ENCODE data around the gene NUDT6. TPM values are rescaled to one million over a fixed set of nuclear protein-coding genes. Genes with fewer than 3 reads are reported as not detected.
"Not testable (repeated sequence)": the region's sequence is repeated elsewhere in the genome, so short reads cannot be mapped to it uniquely, and the experiment has no call there.

NUDT6 gene
- 5.5 TPM for total RNA-seq
- long read RNA-seq, transcript NUDT6-201 (5 exons, 1,169 nt): major isoform, 9 of 13 reads
- long read RNA-seq, partial matches to known transcripts: 1 of 13 reads
- long read RNA-seq, other reads (novel, unspliced or antisense): 3 of 13 reads

GRCh38 chr4:122921971-122922876 is at the start of gene NUDT6:
TSS of gene NUDT6 (minus strand) at chr4:122922597. CDS start at chr4:122922572, 25 bp downstream.
- no peak for DNase-seq (ENCODE audit: low spot score)

- no peak for DNase-seq (ENCODE audit: low spot score)
Observed at GRCh38 chr4:122968227-122968812, 45.9 kb upstream of the NUDT6 start.

- no peak for DNase-seq (ENCODE audit: low spot score)
Observed at GRCh38 chr4:122967231-122967630, 44.8 kb upstream of the NUDT6 start.

GRCh38 chr4:122966201-122966600 is 43.8 kb upstream of the NUDT6 start:
- DNase-seq (ENCODE audit: low spot score): no peak

- DNase-seq (ENCODE audit: low spot score): no peak
Observed at GRCh38 chr4:122963216-122963615, 40.8 kb upstream of the NUDT6 start.

- no peak for DNase-seq (ENCODE audit: low spot score)
Observed at GRCh38 chr4:122960611-122961000, 38.2 kb upstream of the NUDT6 start.

- no peak for DNase-seq (ENCODE audit: low spot score)
Observed at GRCh38 chr4:122959981-122960610, 37.7 kb upstream of the NUDT6 start.

- no peak for DNase-seq (ENCODE audit: low spot score)
Observed at GRCh38 chr4:122959441-122959840, 37.0 kb upstream of the NUDT6 start.

GRCh38 chr4:122958505-122958904 is 36.1 kb upstream of the NUDT6 start:
- DNase-seq (ENCODE audit: low spot score): no peak

GRCh38 chr4:122953924-122954323 is 31.5 kb upstream of the NUDT6 start:
- no peak for DNase-seq (ENCODE audit: low spot score)

GRCh38 chr4:122952028-122952427 is 29.6 kb upstream of the NUDT6 start:
- DNase-seq (ENCODE audit: low spot score): no peak

GRCh38 chr4:122948671-122949070 is 26.3 kb upstream of the NUDT6 start:
- no peak for DNase-seq (ENCODE audit: low spot score)

- no peak for DNase-seq (ENCODE audit: low spot score)
Observed at GRCh38 chr4:122946142-122946541, 23.7 kb upstream of the NUDT6 start.

GRCh38 chr4:122945136-122945535 is 22.7 kb upstream of the NUDT6 start:
- DNase-seq (ENCODE audit: low spot score): not testable (repeated sequence)

- DNase-seq (ENCODE audit: low spot score): no peak
Observed at GRCh38 chr4:122932763-122933162, 10.4 kb upstream of the NUDT6 start.

GRCh38 chr4:122930862-122931261 is 8.5 kb upstream of the NUDT6 start:
- no peak for DNase-seq (ENCODE audit: low spot score)

GRCh38 chr4:122928930-122929329 is 6.5 kb upstream of the NUDT6 start:
- no peak for DNase-seq (ENCODE audit: low spot score)

- no peak for DNase-seq (ENCODE audit: low spot score)
Observed at GRCh38 chr4:122922877-122923511, 597 bp upstream of the NUDT6 start.

- no peak for DNase-seq (ENCODE audit: low spot score)
Observed at GRCh38 chr4:122921300-122921699, 1.1 kb downstream of the NUDT6 start.

- DNase-seq (ENCODE audit: low spot score): no peak
Observed at GRCh38 chr4:122920473-122920872, 1.9 kb downstream of the NUDT6 start.

- DNase-seq (ENCODE audit: low spot score): no peak
Observed at GRCh38 chr4:122917731-122918130, 4.7 kb downstream of the NUDT6 start.

Data from mesenteric fat pad (tissue), 1 donor.